Jurkat, Clone E6-1 (cell line): ENCODE data around the gene ACAD8.
"Not testable (repeated sequence)": the region's sequence is repeated elsewhere in the genome, so short reads cannot be mapped to it uniquely, and the experiment has no call there.

Experiments
- DNase-seq: peaks from one replicate; pipeline ENCODE4 v3.0.0-alpha.2; 2011; ENCODE audit warnings: low read depth, low spot score
- H3K4me3 ChIP-seq: 2 replicates; pipeline ENCODE4 v1.5.1; 2011; ENCODE audit warnings: mild to moderate bottlenecking, low read length, control low read depth, moderate library complexity

ACAD8 gene

DNA sequence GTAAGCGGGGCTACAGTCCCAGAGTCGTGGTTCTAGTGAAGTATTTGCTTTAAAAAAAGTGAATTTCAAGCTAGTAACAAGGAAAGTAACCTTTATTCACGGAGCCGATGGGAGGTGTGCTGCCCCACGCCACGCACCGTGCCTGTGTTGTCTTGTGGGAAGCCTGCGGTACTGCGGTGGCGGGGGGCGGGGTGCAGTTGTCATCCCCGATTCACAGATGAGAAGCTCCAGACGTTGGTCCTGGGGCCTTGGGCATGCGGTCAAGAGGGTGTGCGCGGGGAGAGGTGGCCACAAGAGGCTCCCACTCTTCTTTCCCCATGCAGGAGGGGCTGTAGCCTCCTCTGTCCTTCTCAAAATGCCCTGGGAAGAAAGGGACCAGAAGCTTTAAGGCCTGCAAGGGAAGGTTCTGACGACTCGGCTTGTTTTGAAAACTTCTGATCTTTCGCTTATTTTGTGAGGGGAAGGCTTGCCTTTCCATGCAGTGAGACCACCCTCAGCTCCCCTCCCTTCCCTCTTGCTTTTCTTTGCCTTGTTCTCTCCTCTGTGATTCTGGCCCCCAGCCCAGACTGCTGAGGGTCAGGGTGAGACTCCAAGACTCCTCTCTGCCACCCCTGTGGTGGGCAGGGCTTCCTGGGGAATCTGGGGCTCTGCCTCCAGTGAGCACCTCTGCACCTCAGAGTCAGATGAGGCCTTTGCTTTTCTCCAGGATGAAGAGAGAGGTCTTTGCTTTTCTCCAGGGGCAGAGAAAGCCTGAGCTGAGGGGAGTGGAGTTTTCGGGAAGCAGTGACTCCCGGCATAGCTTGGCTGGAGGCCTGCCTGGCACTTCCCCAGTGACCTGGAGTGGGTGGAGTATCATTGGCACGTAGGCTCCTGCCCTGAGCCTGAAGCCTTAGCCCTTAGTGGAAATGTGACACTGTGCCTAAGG, 29.0 kb downstream of the ACAD8 start:
- no peak overlapping the region for H3K4me3 ChIP-seq
- DNase-seq, result no peak

DNA sequence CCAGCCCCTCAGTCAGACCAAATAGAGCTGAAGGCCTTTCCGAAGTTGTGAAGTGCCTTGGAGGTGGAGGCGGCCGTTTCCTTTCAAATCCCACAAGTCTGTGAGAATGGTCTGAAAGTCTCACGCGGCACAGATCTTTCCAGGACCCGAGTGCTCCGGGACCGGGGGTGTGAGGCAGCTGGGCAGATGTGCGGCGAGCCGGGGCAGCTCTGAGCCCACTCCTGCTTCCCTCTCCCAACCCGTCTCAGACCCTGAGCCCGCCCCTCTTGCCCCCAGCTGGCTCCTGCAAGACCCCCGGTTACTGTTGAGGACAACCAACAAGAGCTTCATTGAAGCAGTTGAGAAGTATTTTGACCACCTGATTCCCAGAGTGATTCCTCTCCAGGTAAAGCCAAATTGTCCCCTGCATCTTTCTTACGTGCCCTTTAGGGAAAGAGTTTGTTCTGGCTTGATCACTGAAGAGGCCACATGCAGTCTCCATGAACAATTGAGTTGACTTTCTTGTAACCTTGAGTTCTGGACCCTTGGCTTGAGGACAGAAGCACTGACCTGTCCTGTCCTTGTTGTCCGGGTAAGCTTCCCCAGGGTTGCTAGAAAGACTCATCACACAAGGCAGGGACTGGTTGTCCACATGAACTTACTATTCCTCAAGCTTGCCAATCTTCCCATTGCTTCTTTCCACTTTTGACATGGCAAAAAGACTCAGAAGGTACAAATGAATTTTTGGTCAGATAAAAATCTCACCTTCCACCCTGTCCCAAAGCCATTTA, 30.3 kb downstream of the ACAD8 start:
- H3K4me3 ChIP-seq, result no peak overlapping the region
- no peak for DNase-seq

DNA sequence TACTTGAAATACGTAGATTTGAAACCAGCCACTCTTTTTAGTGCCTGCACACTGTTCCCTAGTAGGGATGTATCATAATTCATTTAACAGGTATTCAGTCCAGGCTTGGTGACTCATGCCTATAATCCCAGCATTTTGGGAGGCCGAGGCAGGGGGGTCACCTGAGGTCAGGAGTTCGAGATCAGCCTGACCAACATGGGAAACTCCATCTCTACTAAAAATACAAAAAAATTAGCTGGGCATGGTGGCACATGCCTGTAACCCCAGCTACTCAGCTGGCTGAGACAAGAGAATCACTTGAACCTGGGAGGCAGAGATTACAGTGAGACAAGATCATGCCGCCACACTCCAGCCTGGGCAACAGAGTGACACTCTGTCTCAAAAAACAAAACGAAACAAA, 31.0 kb downstream of the ACAD8 start:
- not testable (repeated sequence) for H3K4me3 ChIP-seq, DNase-seq

DNA sequence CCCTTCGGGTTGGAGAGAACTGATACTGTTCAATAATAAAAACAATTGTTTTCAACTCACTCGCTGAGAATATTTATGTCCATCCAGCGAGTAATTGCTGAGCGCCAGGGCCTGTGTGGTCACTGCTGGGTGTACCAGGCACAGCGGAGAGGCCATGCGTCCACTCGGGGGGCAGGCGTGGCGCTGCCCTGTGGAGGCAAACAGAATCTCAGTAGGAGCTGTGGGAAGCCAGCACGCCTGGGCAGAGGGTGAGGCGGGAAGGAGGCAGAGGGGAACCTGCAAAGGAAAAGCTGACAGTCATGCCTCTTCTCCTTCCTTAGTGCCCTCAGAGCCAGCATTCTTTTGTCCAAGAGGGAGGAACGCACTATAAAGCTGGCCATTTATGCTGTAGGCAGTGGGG, 34.2 kb downstream of the ACAD8 start:
- H3K4me3 ChIP-seq, result no peak overlapping the region
- no peak for DNase-seq

DNA sequence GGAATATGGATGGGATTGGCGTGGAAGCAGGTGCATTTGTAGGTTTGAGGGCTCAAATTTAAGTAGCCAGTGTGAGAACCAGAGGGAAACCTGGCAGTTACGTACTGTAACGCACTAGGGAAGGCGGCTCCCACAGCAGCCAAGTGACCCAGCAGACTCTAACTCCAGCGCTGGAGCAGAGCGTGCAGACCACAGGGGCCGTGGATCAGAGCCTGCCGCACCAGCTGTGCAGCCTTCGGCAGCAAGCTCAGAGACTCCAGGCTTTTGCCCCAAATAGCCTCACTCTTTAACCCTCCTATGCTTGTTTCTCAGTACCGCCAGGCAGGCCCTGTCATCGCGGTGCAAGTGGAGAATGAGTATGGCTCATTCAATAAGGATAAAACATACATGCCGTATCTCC, 35.1 kb downstream of the ACAD8 start:
- DNase-seq, result no peak
- no peak overlapping the region for H3K4me3 ChIP-seq

GRCh38 chr11:134289167-134289566, 35.8 kb downstream of the ACAD8 start:
- H3K4me3 ChIP-seq, result no peak overlapping the region
- no peak for DNase-seq

DNA sequence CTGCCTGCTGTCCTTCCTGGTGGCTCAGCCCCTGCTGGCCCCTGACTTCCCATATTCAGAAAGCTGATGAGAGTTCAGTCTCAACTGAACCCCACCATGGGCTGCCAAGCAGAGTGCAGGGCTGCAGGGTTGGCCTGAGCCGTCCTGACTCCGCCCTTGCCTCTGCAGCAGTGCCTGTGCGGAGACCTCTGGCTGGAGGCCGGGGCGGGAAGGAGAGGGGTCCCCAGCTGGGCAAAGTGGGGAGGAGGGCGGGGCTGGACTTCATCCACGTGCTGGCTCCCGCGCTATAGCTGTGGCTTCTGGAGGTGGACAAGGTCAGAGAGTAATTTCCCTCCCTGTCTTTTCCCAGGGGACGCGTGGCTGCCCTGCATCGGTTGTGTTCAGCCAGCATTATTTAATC, 36.4 kb downstream of the ACAD8 start:
- no peak for DNase-seq
- H3K4me3 ChIP-seq, result no peak overlapping the region

GRCh38 chr11:134290646-134291045, 37.3 kb downstream of the ACAD8 start:
- no peak for DNase-seq

GRCh38 chr11:134291196-134291595, 37.8 kb downstream of the ACAD8 start:
- no peak overlapping the region for H3K4me3 ChIP-seq
- no peak for DNase-seq

More at GRCh38 chr11:134290646-134291045, 37.3 kb downstream of the ACAD8 start:
- H3K4me3 ChIP-seq, result no peak overlapping the region

DNA sequence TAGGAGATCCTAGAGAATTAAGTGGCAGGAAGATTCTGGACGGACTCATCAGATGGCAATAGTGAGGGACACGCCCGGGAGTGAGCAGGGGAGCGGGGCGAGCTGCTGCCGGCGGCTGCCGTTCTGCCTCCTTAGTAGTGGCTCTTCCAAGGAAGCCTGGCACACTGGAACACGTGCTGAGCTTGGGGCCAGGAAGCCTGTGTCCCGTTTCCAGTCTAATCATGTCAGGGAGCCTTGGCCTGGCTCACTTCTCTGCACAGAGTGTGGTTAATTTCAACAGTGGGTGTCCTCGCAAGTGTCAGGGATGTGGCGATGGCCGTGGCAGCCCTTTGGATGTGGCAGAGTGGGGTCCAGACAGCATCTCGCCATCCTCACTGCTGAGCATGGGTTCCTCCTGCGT, 39.3 kb downstream of the ACAD8 start:
- H3K4me3 ChIP-seq, result no peak overlapping the region
- DNase-seq, result no peak

GRCh38 chr11:134293119-134294113, 40.0 kb downstream of the ACAD8 start:
- no peak overlapping the region for H3K4me3 ChIP-seq
- DNase-seq, result no peak

DNA sequence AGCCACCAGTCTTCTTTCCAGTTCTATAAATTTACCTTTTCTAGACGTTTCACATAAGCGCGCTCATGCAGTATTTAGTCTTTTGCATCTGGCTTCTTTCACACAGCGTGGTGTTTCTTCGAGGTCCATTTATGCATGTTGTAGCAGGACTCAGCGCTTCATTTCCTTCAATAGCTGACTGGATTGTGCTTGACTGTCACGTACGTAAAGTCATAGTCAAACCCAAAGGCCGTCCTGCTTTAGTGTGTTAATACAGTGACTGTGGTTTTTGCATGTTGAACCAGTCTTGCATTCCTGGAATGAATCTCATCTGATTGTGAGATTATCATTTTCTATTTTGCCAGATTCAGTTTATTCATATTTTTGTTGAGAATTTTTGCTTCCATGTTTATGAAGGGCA, 41.3 kb downstream of the ACAD8 start:
- DNase-seq, result no peak
- H3K4me3 ChIP-seq, result no peak overlapping the region

DNA sequence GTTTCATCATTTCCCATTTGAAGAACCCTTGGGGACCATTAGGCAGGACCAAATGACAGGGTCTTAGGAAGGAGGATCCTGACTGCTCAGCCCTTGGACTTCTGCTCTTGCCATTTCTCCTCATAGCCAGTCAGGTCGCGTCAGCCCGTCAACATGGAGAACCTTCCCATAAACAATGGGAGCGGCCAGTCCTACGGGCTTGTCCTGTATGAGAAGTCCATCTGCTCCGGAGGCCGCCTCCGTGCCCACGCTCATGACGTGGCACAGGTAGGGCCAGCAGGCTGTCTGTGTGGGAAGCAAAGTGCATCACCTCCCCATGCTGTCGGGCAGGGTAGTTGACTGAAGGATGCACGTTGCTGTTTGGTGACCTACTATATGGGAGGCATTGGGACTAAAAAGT, 58.9 kb downstream of the ACAD8 start:
- no peak for DNase-seq

GRCh38 chr11:134312807-134313206, 59.4 kb downstream of the ACAD8 start:
- no peak for DNase-seq
- no peak overlapping the region for H3K4me3 ChIP-seq

More for the DNA sequence above, 58.9 kb downstream of the ACAD8 start:
- no peak overlapping the region for H3K4me3 ChIP-seq

GRCh38 chr11:134313379-134313778, 60.0 kb downstream of the ACAD8 start:
- DNase-seq, result no peak
- no peak overlapping the region for H3K4me3 ChIP-seq

- DNase-seq, result no peak
- no peak overlapping the region for H3K4me3 ChIP-seq
Observed at GRCh38 chr11:134313821-134314607, 60.6 kb downstream of the ACAD8 start.
